ENCODE data around the gene PLA2G5.

The PLA2G5 gene

GRCh38 chr1:20117236-20117635, 47.2 kb downstream of the PLA2G5 start:
- Histone ChIP-seq H3K36me3 (replicated peaks; ENCODE audit: low read depth, low read length) (no peaks in the 10 kb centered on the region), H3K27ac (ENCODE audit: low read length) (no peak overlapping the region), H2AFZ (ENCODE audit: low read depth, low read length) (no peak overlapping the region), H3K9ac (ENCODE audit: low read length) (no peak overlapping the region), H4K20me1 (ENCODE audit: insufficient read depth, low read length) (no peaks in the 10 kb centered on the region), H3K4me2 (ENCODE audit: low read length) (no peak overlapping the region), H3K79me2 (ENCODE audit: low read length) (no peaks in the 10 kb centered on the region), H3K4me3 (ENCODE audit: low read length) (no peak overlapping the region), H3K9me3 (ENCODE audit: insufficient read depth, low read length) (no peaks in the 10 kb centered on the region), H3K27me3 (ENCODE audit: low read depth, low read length) (no peaks in the 10 kb centered on the region), H3K4me1 (ENCODE audit: low read length) (peaks cover 25% of the 10 kb centered on the region)
- TF ChIP-seq EZH2phosphoT487 (IDR thresholded peaks at IDR 0.05; ENCODE audit: low read depth) (no peak), CTCF (IDR thresholded peaks at IDR 0.05; ENCODE audit: low read depth, low read length) (no peak)

- Histone ChIP-seq H3K4me1 (ENCODE audit: low read length) (peaks cover 42% of the 10 kb centered on the region), H3K4me3 (ENCODE audit: low read length) (peak within 1 kb of the TSS; percentile 60), H3K4me2 (ENCODE audit: low read length) (peak within 1 kb of the TSS; percentile 70), H2AFZ (ENCODE audit: low read depth, low read length) (no peak within 1 kb of the TSS), H3K27me3 (ENCODE audit: low read depth, low read length) (no peaks in the 10 kb centered on the region), H4K20me1 (ENCODE audit: insufficient read depth, low read length) (no peaks in the 10 kb centered on the region), H3K9me3 (ENCODE audit: insufficient read depth, low read length) (no peaks in the 10 kb centered on the region), H3K9ac (ENCODE audit: low read length) (peak within 1 kb of the TSS; percentile 63), H3K36me3 (replicated peaks; ENCODE audit: low read depth, low read length) (no peaks in the 10 kb centered on the region), H3K79me2 (ENCODE audit: low read length) (no peaks in the 10 kb centered on the region), H3K27ac (ENCODE audit: low read length) (peak within 1 kb of the TSS; percentile 54)
- no peak for TF ChIP-seq EZH2phosphoT487 (IDR thresholded peaks at IDR 0.05; ENCODE audit: low read depth)
- TF ChIP-seq CTCF (IDR thresholded peaks at IDR 0.05; ENCODE audit: low read depth, low read length) = no peak
These were observed 49.4 kb downstream of the PLA2G5 start, which contains the start of gene PLA2G2D for GRCh38 chr1:20119347-20119746. PLA2G2D (minus strand) TSS chr1:20119536; CDS start chr1:20119498, 38 bp downstream.

GRCh38 chr1:20120796-20121195, 50.8 kb downstream of the PLA2G5 start:
- no peak overlapping the region for H2AFZ ChIP-seq (ENCODE audit: low read depth, low read length)
- no peaks in the 10 kb centered on the region for H3K79me2 ChIP-seq (ENCODE audit: low read length)
- no peak for TF ChIP-seq EZH2phosphoT487 (IDR thresholded peaks at IDR 0.05; ENCODE audit: low read depth)
- TF ChIP-seq CTCF (IDR thresholded peaks at IDR 0.05; ENCODE audit: low read depth, low read length) = no peak
- no peaks in the 10 kb centered on the region for H3K27me3 ChIP-seq (ENCODE audit: low read depth, low read length)
- H3K9ac ChIP-seq (ENCODE audit: low read length) = no peak overlapping the region
- no peak overlapping the region for H3K27ac ChIP-seq (ENCODE audit: low read length)
- no peak overlapping the region for H3K4me2 ChIP-seq (ENCODE audit: low read length)
- H3K4me3 ChIP-seq (ENCODE audit: low read length) = no peak overlapping the region
- H3K36me3 ChIP-seq (replicated peaks; ENCODE audit: low read depth, low read length) = no peaks in the 10 kb centered on the region
- H3K4me1 ChIP-seq (ENCODE audit: low read length) = peaks cover 57% of the 10 kb centered on the region
- H3K9me3 ChIP-seq (ENCODE audit: insufficient read depth, low read length) = no peaks in the 10 kb centered on the region
- H4K20me1 ChIP-seq (ENCODE audit: insufficient read depth, low read length) = no peaks in the 10 kb centered on the region

- H3K9me3 ChIP-seq (ENCODE audit: insufficient read depth, low read length) = no peaks in the 10 kb centered on the region
- peaks cover 67% of the 10 kb centered on the region for H3K4me1 ChIP-seq (ENCODE audit: low read length)
- peak overlapping the region; percentile 98 for H3K27ac ChIP-seq (ENCODE audit: low read length)
- no peaks in the 10 kb centered on the region for H3K27me3 ChIP-seq (ENCODE audit: low read depth, low read length)
- H3K36me3 ChIP-seq (replicated peaks; ENCODE audit: low read depth, low read length) = no peaks in the 10 kb centered on the region
- H3K9ac ChIP-seq (ENCODE audit: low read length) = peak overlapping the region; percentile 33; the same call in 1 of the 2 replicates
- H3K4me2 ChIP-seq (ENCODE audit: low read length) = peak overlapping the region; percentile 87
- TF ChIP-seq CTCF (IDR thresholded peaks at IDR 0.05; ENCODE audit: low read depth, low read length) (no peak), EZH2phosphoT487 (IDR thresholded peaks at IDR 0.05; ENCODE audit: low read depth) (no peak)
- H2AFZ ChIP-seq (ENCODE audit: low read depth, low read length) = no peak overlapping the region
- H4K20me1 ChIP-seq (ENCODE audit: insufficient read depth, low read length) = no peaks in the 10 kb centered on the region
- no peak overlapping the region for H3K4me3 ChIP-seq (ENCODE audit: low read length)
- no peaks in the 10 kb centered on the region for H3K79me2 ChIP-seq (ENCODE audit: low read length)
These were observed 53.9 kb downstream of the PLA2G5 start for GRCh38 chr1:20123722-20124455.
